HepG2 (cell line): ENCODE measurements around the gene RNF13. TPM values are rescaled to one million over a fixed set of nuclear protein-coding genes. Genes with fewer than 3 reads are reported as not detected.

ENCODE experiments used
- ATM ChIP-seq: fragments of 450-650 bp; IDR thresholded peaks from 2 replicates; pipeline ENCODE4 v1.7.1; 2017; ENCODE audit warnings: mild to moderate bottlenecking, borderline replicate concordance
- BORCS8-MEF2B ChIP-seq: sonication (generic); formaldehyde crosslinking; IDR thresholded peaks from 2 replicates; pipeline ENCODE4 v1.8.0; 2022; ENCODE audit warnings: mild to moderate bottlenecking, missing genetic modification reagents
- FOSL2 ChIP-seq: sonication (generic); formaldehyde crosslinking; IDR thresholded peaks from 2 replicates; pipeline ENCODE4 v1.4.0; 2020; ENCODE audit warnings: missing genetic modification reagents
- HNRNPLL ChIP-seq: fragments of 200-400 bp; formaldehyde crosslinking; IDR thresholded peaks from 2 replicates; pipeline ENCODE4 v1.6.1; 2017; ENCODE audit warnings: mild to moderate bottlenecking, low read depth, low read length; ENCODE audit not compliant: poor library complexity, severe bottlenecking
- IKZF1 ChIP-seq: fragments of 450-650 bp; IDR thresholded peaks from 2 replicates; pipeline ENCODE4 v1.7.1; 2016
- ISL2 ChIP-seq: sonication (generic); formaldehyde crosslinking; IDR thresholded peaks from 2 replicates; pipeline ENCODE4 v1.5.0; 2020; ENCODE audit warnings: missing genetic modification reagents
- NCOA2 ChIP-seq: sonication (generic); formaldehyde crosslinking; IDR thresholded peaks from 2 replicates; pipeline ENCODE4 v1.8.0; 2022; ENCODE audit warnings: inconsistent platforms
- POLR2AphosphoS2 ChIP-seq: IDR thresholded peaks from 2 replicates; pipeline ENCODE4 v1.6.1; 2011; ENCODE audit warnings: low read depth, low read length, improper control_type of control experiment
- POLR2G ChIP-seq: fragments of 200-400 bp; formaldehyde crosslinking; IDR thresholded peaks from 2 replicates; pipeline ENCODE4 v1.6.1; 2018; ENCODE audit warnings: mild to moderate bottlenecking, low read depth, low read length, moderate library complexity
- RAD51 ChIP-seq: fragments of 450-650 bp; IDR thresholded peaks from 2 replicates; pipeline ENCODE4 v1.6.1; 2016; ENCODE audit warnings: borderline replicate concordance
- RBAK ChIP-seq: sonication (generic); formaldehyde crosslinking; IDR thresholded peaks from 2 replicates; pipeline ENCODE4 v1.5.1; 2020; ENCODE audit warnings: mild to moderate bottlenecking, missing genetic modification reagents
- SMARCC2 ChIP-seq: fragments of 450-650 bp; IDR thresholded peaks from 2 replicates; pipeline ENCODE4 v1.6.1; 2017; ENCODE audit warnings: antibody characterized with exemption, mild to moderate bottlenecking
- SPEN ChIP-seq: sonication (generic); formaldehyde crosslinking; IDR thresholded peaks from 2 replicates; pipeline ENCODE4 v1.5.1; 2020; ENCODE audit warnings: low read depth, mild to moderate bottlenecking, missing genetic modification reagents
- SRSF4 ChIP-seq: fragments of 200-400 bp; formaldehyde crosslinking; IDR thresholded peaks from one replicate; pipeline ENCODE4 v1.6.1; 2018; ENCODE audit warnings: mild to moderate bottlenecking, low read depth, low read length, moderate library complexity; ENCODE audit not compliant: poor library complexity, severe bottlenecking
- ZNF121 ChIP-seq: sonication (generic); formaldehyde crosslinking; IDR thresholded peaks from 2 replicates; pipeline ENCODE4 v1.5.0; 2020; ENCODE audit warnings: mild to moderate bottlenecking, missing genetic modification reagents
- ZNF136 ChIP-seq: sonication (generic); formaldehyde crosslinking; IDR thresholded peaks from 2 replicates; pipeline ENCODE4 v1.8.1; 2022; ENCODE audit warnings: low read depth, mild to moderate bottlenecking, moderate library complexity, missing genetic modification reagents
- ZNF282 ChIP-seq: fragments of 450-650 bp; IDR thresholded peaks from 2 replicates; pipeline ENCODE4 v1.6.1; 2018; ENCODE audit not compliant: partially characterized antibody
- ZNF589 ChIP-seq: sonication (generic); formaldehyde crosslinking; conservative IDR thresholded peaks from 2 replicates; pipeline ENCODE4 v1.8.0; 2022; ENCODE audit warnings: mild to moderate bottlenecking, moderate library complexity, missing genetic modification reagents
- ZNF629 ChIP-seq: sonication (generic); formaldehyde crosslinking; conservative IDR thresholded peaks from 2 replicates; pipeline ENCODE4 v1.5.0; 2020; ENCODE audit warnings: missing genetic modification reagents
- ZSCAN20 ChIP-seq: sonication (generic); formaldehyde crosslinking; IDR thresholded peaks from 2 replicates; pipeline ENCODE4 v1.4.0; 2020; ENCODE audit warnings: missing genetic modification reagents, mild to moderate bottlenecking, borderline replicate concordance
- polyA plus RNA-seq, 8 experiments: library from polyadenylated mRNA; depleted of rRNA in 3 of 8; stranded (reverse) in 7 of 8; unstranded in 1 of 8; fragments of >200 nt; fragmentation: Illumina TruSeq in 4 of 8; extraction: Trizol in 4 of 8; gene quantifications; 2 replicates each; pipeline versions ENCODE4 v1.2.1 to v1.2.3, GENCODE V29; 2011 to 2016; ENCODE audit warnings: low read depth in 4 of 8, missing spikeins in 1 of 8, mixed read lengths in 1 of 8; ENCODE audit not compliant: insufficient read depth in 1 of 8
- total RNA-seq, 5 experiments: library from RNA; depleted of rRNA; stranded (reverse); fragments of >200 nt; fragmentation: Illumina TruSeq; extraction: Trizol; gene quantifications; 2 replicates each; pipeline ENCODE4 v1.2.3, GENCODE V29; 2016; ENCODE audit warnings: low read depth in 1 of 5
- TF ChIP-seq, protein P1 (sequence below): sonication (generic); formaldehyde crosslinking; IDR thresholded peaks from 2 replicates; pipeline ENCODE4 v1.4.0; 2020; ENCODE audit warnings: missing genetic modification reagents
- TF ChIP-seq, protein P2 (sequence below): sonication (generic); formaldehyde crosslinking; IDR thresholded peaks from 2 replicates; pipeline ENCODE4 v1.8.1; 2022; ENCODE audit warnings: low read depth, mild to moderate bottlenecking, missing genetic modification reagents
- TF ChIP-seq, protein P3 (sequence below): sonication (generic); formaldehyde crosslinking; IDR thresholded peaks from 2 replicates; pipeline ENCODE4 v1.8.0; 2022; ENCODE audit warnings: mild to moderate bottlenecking, missing genetic modification reagents
- TF ChIP-seq, protein P4 (sequence below): sonication (generic); formaldehyde crosslinking; IDR thresholded peaks from 2 replicates; pipeline ENCODE4 v1.5.1; 2020; ENCODE audit warnings: mild to moderate bottlenecking, missing genetic modification reagents, borderline replicate concordance

Gene RNF13
- total and polyA plus RNA-seq, 2 of the 13 experiments (the other 11 are each of a cell fraction or from before 2014, with no cell fraction given), result 39.8 to 46.0 TPM

DNA sequence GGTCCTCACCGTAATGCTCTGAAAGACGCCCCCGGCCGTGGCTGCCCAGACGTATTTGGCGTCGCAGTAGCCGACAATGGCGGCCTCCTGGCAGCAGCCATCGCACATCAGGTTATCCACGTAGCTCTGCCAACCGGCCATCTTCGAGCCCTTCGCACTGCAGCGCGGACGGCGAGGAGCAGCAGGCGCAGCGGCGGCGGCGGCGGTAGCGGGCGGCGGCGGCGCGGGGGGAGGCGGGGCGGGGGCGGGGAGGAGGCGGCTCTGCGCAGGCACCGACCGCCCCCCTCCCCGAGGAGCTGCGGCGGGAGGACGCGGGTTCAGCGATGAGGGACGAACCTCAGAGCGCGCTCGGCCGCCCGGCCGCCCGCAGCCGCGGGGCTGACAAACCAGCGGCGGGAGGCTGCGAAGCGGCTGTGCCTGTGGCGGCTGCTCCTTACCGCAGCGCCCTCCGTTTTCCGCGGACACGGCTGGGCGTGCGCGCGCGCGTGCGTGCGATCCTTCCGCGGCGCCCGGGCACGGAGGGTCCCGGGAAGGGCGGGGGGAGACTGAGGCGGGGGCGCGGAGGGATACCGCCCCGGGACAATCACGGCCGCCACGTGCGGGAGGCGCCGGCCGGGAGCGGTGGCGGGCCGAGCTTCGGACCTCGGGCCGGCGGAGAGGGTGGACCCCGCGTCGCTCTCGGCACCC lies 157.8 kb downstream of the RNF13 start, which contains the start of gene PFN2 (continued):
- TF ChIP-seq, protein P1, sequence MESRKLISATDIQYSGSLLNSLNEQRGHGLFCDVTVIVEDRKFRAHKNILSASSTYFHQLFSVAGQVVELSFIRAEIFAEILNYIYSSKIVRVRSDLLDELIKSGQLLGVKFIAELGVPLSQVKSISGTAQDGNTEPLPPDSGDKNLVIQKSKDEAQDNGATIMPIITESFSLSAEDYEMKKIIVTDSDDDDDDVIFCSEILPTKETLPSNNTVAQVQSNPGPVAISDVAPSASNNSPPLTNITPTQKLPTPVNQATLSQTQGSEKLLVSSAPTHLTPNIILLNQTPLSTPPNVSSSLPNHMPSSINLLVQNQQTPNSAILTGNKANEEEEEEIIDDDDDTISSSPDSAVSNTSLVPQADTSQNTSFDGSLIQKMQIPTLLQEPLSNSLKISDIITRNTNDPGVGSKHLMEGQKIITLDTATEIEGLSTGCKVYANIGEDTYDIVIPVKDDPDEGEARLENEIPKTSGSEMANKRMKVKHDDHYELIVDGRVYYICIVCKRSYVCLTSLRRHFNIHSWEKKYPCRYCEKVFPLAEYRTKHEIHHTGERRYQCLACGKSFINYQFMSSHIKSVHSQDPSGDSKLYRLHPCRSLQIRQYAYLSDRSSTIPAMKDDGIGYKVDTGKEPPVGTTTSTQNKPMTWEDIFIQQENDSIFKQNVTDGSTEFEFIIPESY (CRISPR knock-in tag), result no peak
- peak; percentile 70; the same call in 1 of the 2 replicates for TF ChIP-seq ZSCAN20
- TF ChIP-seq SPEN, result peak; percentile 68; the same call in 1 of the 2 replicates
- TF ChIP-seq SRSF4, result no peak
- TF ChIP-seq ISL2 (CRISPR knock-in tag), result no peak
- TF ChIP-seq ZNF629, result peak; percentile 49; the same call in 1 of the 2 replicates
- TF ChIP-seq IKZF1, result no peak
- TF ChIP-seq ATM, result no peak
- TF ChIP-seq, protein P2, sequence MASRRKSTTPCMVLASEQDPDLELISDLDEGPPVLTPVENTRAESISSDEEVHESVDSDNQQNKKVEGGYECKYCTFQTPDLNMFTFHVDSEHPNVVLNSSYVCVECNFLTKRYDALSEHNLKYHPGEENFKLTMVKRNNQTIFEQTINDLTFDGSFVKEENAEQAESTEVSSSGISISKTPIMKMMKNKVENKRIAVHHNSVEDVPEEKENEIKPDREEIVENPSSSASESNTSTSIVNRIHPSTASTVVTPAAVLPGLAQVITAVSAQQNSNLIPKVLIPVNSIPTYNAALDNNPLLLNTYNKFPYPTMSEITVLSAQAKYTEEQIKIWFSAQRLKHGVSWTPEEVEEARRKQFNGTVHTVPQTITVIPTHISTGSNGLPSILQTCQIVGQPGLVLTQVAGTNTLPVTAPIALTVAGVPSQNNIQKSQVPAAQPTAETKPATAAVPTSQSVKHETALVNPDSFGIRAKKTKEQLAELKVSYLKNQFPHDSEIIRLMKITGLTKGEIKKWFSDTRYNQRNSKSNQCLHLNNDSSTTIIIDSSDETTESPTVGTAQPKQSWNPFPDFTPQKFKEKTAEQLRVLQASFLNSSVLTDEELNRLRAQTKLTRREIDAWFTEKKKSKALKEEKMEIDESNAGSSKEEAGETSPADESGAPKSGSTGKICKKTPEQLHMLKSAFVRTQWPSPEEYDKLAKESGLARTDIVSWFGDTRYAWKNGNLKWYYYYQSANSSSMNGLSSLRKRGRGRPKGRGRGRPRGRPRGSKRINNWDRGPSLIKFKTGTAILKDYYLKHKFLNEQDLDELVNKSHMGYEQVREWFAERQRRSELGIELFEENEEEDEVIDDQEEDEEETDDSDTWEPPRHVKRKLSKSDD (CRISPR knock-in tag), result peak; percentile 18; the same call in 1 of the 2 replicates
- TF ChIP-seq FOSL2 (CRISPR knock-in tag), result peak; percentile 53
- no peak for TF ChIP-seq RBAK
- peak; percentile 94 for TF ChIP-seq BORCS8-MEF2B (CRISPR knock-in tag)
- TF ChIP-seq, protein P3, sequence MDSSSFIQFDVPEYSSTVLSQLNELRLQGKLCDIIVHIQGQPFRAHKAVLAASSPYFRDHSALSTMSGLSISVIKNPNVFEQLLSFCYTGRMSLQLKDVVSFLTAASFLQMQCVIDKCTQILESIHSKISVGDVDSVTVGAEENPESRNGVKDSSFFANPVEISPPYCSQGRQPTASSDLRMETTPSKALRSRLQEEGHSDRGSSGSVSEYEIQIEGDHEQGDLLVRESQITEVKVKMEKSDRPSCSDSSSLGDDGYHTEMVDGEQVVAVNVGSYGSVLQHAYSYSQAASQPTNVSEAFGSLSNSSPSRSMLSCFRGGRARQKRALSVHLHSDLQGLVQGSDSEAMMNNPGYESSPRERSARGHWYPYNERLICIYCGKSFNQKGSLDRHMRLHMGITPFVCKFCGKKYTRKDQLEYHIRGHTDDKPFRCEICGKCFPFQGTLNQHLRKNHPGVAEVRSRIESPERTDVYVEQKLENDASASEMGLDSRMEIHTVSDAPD, result peak; percentile 49; the same call in 1 of the 2 replicates
- TF ChIP-seq POLR2AphosphoS2, result no peak
- no peak for TF ChIP-seq RAD51
- peak; percentile 97 for TF ChIP-seq HNRNPLL
- no peak for TF ChIP-seq ZNF136 (CRISPR knock-in tag)
- no peak for TF ChIP-seq SMARCC2
- TF ChIP-seq POLR2G, result peak; percentile 74
- TF ChIP-seq ZNF282, result no peak
- TF ChIP-seq ZNF589 (CRISPR knock-in tag), result 0 out of 2 replicates have a peak, but pooled peaks have one; percentile 84
- TF ChIP-seq NCOA2, result peak; percentile 49; the same call in 1 of the 2 replicates
- no peak for TF ChIP-seq ZNF121 (CRISPR knock-in tag)
- TF ChIP-seq, protein P4, sequence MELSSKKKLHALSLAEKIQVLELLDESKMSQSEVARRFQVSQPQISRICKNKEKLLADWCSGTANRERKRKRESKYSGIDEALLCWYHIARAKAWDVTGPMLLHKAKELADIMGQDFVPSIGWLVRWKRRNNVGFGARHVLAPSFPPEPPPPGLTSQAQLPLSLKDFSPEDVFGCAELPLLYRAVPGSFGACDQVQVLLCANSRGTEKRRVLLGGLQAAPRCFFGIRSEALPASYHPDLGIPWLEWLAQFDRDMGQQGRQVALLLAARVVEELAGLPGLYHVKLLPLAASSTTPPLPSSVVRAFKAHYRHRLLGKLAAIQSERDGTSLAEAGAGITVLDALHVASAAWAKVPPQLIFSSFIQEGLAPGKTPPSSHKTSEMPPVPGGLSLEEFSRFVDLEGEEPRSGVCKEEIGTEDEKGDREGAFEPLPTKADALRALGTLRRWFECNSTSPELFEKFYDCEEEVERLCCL, result no peak
